Measurements from ENCODE around the gene CDH13. TPM values are rescaled to one million over a fixed set of nuclear protein-coding genes. Genes with fewer than 3 reads are reported as not detected.

CDH13 gene
- 0.78 and 0.80 TPM in 2 replicates for total RNA-seq (2014; rRNA removed; shearing (Covaris generic))

DNA sequence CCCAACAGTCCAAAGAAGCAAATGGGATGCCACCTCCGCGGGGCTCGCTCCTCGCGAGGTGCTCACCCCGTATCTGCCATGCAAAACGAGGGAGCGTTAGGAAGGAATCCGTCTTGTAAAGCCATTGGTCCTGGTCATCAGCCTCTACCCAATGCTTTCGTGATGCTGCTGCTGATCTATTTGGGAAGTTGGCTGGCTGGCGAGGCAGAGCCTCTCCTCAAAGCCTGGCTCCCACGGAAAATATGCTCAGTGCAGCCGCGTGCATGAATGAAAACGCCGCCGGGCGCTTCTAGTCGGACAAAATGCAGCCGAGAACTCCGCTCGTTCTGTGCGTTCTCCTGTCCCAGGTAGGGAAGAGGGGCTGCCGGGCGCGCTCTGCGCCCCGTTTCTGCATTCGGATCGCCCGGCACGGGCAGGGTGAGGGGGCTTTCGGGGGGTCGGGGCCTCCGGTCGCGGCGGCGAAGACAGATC lies at the start of gene CDH13:
Gene CDH13 (plus strand): TSS at position 179 of the 471 bp plus-strand sequence.
- peak; percentile 69 for DNase-seq
- Histone ChIP-seq H3K27me3 (ENCODE audit: control insufficient read depth, insufficient read depth, low read length) (peaks cover 46% of the 10 kb centered on the region), H3K4me3 (ENCODE audit: insufficient read depth, low read depth, low read length) (peak within 1 kb of the TSS; percentile 48), H3K36me3 (replicated peaks; ENCODE audit: control insufficient read depth, insufficient read depth, low read length) (no peaks in the 10 kb centered on the region)

DNA sequence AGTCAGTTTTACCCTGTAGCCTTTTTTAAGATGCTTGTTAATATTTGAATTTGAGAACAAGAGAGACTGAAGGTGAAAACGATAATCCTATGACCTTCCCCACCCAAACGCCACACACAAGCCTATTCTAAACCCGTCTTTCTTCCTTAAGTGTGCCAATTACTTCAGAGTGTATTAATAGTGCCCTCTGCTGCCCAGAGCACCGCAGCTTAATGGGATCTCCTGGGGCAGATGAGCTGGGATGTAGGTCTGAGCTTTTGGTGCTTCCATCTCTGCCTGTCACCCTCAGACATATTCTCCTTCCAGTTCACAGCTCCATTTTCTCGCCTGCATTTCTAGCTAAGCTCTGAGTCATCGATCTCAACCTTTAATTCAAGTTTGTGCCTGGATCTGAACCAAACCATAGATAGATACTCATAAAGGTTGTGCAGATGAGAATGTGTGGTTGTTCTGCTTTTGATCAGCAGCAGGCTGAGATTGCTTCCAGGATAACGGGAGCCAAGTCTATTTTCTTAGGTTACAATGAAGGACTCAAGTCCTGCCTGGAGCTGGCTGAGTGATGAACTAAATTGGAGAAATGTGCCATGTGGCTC lies 46.4 kb upstream of the CDH13 start:
- H3K4me3 ChIP-seq (ENCODE audit: insufficient read depth, low read depth, low read length): no peak overlapping the region
- peak; percentile 41 for DNase-seq
- H3K36me3 ChIP-seq (replicated peaks; ENCODE audit: control insufficient read depth, insufficient read depth, low read length): no peaks in the 10 kb centered on the region

DNA sequence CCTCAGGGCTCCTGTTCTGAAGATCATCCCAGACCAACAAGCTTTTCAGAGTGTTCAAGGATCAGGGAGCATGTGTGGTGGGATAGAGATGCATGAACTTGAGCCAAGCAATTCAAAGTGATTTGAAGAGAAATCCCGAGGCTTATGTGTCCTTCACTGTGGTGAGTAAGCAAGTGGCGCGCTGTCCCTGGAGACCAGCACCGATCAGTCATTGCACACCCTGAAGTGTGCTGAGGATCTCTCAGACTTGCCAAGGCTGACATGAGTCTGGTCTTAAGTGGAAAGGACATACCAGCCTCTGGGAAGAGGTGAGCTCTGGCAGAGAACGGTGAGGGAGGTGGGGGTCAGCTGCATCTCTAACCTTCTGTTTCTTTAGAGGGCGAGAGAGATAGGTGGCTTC lies 43.8 kb upstream of the CDH13 start:
- DNase-seq: no peak
- H3K4me3 ChIP-seq (ENCODE audit: insufficient read depth, low read depth, low read length): no peak overlapping the region
- H3K27me3 ChIP-seq (ENCODE audit: control insufficient read depth, insufficient read depth, low read length): no peaks in the 10 kb centered on the region
- H3K36me3 ChIP-seq (replicated peaks; ENCODE audit: control insufficient read depth, insufficient read depth, low read length): no peaks in the 10 kb centered on the region

More for the DNA sequence above, 46.4 kb upstream of the CDH13 start:
- H3K27me3 ChIP-seq (ENCODE audit: control insufficient read depth, insufficient read depth, low read length): no peaks in the 10 kb centered on the region

DNA sequence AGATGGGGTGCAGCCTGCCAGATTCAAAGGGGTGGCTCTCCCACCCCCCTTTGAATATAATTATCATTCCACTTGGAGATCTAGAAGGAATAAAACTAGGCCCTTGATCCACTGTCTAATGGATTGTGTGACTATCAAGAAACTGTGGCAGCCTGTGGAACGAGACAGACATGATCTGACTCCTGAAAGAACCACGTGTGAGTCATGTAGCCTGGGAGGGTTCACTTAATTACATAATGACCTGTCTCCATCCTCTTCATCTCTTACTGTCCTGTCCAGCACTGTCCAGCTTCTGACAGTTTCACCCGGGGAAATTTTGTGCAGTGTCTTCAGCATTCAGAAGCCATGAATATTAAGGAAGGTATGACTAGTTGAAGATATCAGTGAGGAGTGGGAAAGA lies 43.3 kb upstream of the CDH13 start:
- Histone ChIP-seq H3K4me3 (ENCODE audit: insufficient read depth, low read depth, low read length) (no peak overlapping the region), H3K27me3 (ENCODE audit: control insufficient read depth, insufficient read depth, low read length) (no peaks in the 10 kb centered on the region), H3K36me3 (replicated peaks; ENCODE audit: control insufficient read depth, insufficient read depth, low read length) (no peaks in the 10 kb centered on the region)
- DNase-seq: no peak

DNA sequence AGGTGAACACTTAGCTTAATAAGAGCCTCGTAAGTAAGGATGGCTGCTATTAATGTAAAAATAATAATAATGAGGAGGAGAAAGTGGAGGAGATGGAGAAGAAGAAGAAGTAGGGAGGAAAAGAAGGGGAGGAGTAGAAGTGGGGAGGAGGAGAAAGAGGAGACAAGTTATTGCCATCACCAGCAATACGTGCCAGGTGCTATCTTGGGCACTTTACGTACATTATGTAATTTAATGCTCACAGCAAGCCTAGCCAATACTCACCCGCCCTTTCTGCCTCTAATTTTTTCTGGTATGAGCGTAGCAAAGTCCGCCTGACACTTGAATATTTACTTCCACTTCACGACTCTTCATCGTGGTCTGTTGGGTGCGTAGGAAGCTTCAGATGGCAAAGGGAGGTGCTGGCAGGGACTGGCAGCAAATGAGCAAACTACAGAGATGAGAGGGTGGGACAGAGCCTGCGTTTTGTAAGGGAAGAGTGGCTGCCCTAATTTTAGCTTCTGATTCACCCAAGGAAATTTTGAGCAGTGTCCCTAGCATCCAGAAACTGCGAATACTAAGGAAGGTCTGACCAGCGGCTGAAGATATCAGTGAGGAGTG lies 42.1 kb upstream of the CDH13 start:
- DNase-seq: no peak

DNA sequence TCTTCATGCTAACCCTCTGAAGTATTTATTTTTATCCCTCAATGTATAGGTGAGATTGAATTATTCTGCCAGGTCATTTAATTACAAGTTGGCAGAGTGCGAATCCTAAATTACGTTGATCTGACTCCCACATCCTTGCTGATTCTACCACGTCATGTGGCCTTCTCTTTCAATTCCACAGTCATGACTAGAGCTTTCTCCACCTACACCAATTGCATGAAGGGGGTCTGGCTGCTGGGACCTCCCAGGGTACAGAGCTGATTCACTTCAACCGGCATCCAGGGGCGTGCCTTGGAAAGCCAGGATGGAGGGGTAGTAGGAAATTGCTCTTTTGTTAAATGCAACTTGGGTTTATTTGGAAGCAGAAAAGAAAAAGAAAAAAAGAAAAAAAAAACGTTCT lies 41.1 kb upstream of the CDH13 start:
- H3K27me3 ChIP-seq (ENCODE audit: control insufficient read depth, insufficient read depth, low read length): no peaks in the 10 kb centered on the region
- DNase-seq: no peak

More for the DNA sequence above, 42.1 kb upstream of the CDH13 start:
- H3K36me3 ChIP-seq (replicated peaks; ENCODE audit: control insufficient read depth, insufficient read depth, low read length): no peaks in the 10 kb centered on the region
- no peaks in the 10 kb centered on the region for H3K27me3 ChIP-seq (ENCODE audit: control insufficient read depth, insufficient read depth, low read length)
- no peak overlapping the region for H3K4me3 ChIP-seq (ENCODE audit: insufficient read depth, low read depth, low read length)

DNA sequence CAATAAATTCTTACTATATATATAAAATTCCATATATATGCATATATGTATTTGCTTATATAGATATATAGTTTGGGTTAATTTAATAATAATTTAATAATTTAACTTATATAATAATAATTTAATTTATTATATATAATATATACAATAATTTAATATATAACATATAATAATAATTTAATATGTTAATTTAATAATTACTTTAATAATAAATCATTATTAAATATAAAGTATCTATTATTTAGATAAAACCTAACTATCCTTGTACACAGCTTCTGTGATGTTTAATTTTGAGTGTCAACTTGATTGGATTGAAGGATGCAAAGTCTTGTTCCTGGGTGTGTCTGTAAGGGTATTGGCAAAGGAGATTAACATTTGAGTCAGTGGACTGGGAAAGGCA lies 40.6 kb upstream of the CDH13 start:
- Histone ChIP-seq H3K27me3 (ENCODE audit: control insufficient read depth, insufficient read depth, low read length) (no peaks in the 10 kb centered on the region), H3K4me3 (ENCODE audit: insufficient read depth, low read depth, low read length) (no peak overlapping the region), H3K36me3 (replicated peaks; ENCODE audit: control insufficient read depth, insufficient read depth, low read length) (no peaks in the 10 kb centered on the region)
- DNase-seq: no peak

More for the DNA sequence above, 41.1 kb upstream of the CDH13 start:
- Histone ChIP-seq H3K4me3 (ENCODE audit: insufficient read depth, low read depth, low read length) (no peak overlapping the region), H3K36me3 (replicated peaks; ENCODE audit: control insufficient read depth, insufficient read depth, low read length) (no peaks in the 10 kb centered on the region)

DNA sequence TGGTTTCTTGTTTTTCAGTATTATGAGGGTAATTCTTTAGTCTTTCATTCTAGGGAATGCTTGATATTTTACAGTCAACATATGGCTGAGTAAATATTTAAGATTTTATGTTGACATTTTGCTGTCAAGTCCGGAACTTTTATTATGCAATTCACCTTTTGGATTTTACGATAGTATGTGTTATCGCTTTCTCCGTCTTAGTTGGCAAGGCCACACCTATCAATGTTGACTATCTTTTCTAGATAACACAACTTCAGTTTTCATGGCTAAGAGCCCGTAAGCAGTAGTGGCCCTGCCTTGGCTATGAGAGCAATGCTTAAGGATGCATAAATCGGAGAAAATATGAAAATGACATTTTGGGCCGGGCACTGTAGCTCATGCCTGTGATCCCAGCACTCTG lies 39.5 kb upstream of the CDH13 start:
- no peak for DNase-seq
- no peaks in the 10 kb centered on the region for H3K27me3 ChIP-seq (ENCODE audit: control insufficient read depth, insufficient read depth, low read length)
- H3K36me3 ChIP-seq (replicated peaks; ENCODE audit: control insufficient read depth, insufficient read depth, low read length): no peaks in the 10 kb centered on the region
- H3K4me3 ChIP-seq (ENCODE audit: insufficient read depth, low read depth, low read length): no peak overlapping the region

DNA sequence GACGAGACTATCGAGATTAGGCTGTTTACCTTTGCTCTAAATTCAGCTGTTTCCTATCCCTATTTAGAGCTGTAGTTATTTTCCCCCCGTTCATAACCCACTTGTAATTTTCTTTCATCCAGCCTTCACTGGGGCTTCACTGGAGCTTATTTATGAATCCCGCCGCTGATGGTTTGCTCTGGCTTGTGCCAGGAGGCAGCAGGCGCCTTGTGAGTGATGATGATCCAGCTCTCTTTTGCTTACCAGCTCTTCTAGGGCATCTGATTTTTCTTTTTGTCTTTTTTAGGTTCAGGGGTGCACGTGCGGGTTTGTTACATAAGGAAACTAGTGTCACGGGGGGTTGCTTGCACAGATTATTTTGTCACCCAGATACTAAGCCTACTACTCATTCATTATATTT lies 37.4 kb upstream of the CDH13 start:
- Histone ChIP-seq H3K4me3 (ENCODE audit: insufficient read depth, low read depth, low read length) (no peak overlapping the region), H3K27me3 (ENCODE audit: control insufficient read depth, insufficient read depth, low read length) (no peaks in the 10 kb centered on the region), H3K36me3 (replicated peaks; ENCODE audit: control insufficient read depth, insufficient read depth, low read length) (no peaks in the 10 kb centered on the region)
- DNase-seq: no peak

DNA sequence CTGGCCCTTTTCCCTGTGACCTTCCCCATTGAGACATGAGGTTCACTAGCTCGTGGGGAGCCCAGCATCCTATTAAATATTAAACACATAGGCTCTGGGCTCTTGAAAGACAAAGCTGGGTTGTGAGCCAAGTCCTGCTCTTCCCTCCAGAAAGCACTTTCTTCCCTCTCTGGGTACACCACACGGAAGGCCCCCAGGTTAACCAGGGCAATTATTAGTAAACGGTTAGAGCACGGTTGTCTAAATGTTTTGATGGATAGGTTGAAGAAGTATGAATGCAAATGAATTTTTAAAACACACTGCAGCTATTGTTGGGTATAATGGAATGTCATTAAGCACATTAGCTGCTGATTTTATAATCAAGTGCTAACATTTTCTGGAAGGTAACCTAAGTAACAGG lies 32.7 kb upstream of the CDH13 start:
- Histone ChIP-seq H3K4me3 (ENCODE audit: insufficient read depth, low read depth, low read length) (no peak overlapping the region), H3K27me3 (ENCODE audit: control insufficient read depth, insufficient read depth, low read length) (no peaks in the 10 kb centered on the region), H3K36me3 (replicated peaks; ENCODE audit: control insufficient read depth, insufficient read depth, low read length) (no peaks in the 10 kb centered on the region)
- no peak for DNase-seq

DNA sequence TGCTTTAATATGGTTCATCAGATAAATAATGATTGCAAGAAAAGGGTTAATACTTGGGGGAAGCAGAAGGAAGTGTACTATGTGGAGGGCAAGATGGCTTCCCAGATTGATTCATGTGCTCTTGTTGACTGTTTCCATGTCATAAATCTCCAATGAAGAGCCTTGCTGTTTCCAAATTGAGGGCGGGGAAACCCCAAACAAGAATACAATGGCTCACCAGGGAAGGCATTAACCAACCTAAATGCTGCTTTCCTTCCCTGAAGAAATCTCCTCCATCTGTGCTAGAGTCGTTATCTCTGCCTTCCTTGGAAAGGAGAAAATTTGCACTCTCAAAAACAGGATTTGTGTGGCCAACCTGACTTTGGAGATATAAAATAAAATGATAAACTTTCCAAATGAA lies 28.0 kb upstream of the CDH13 start:
- Histone ChIP-seq H3K27me3 (ENCODE audit: control insufficient read depth, insufficient read depth, low read length) (no peaks in the 10 kb centered on the region), H3K36me3 (replicated peaks; ENCODE audit: control insufficient read depth, insufficient read depth, low read length) (no peaks in the 10 kb centered on the region), H3K4me3 (ENCODE audit: insufficient read depth, low read depth, low read length) (no peak overlapping the region)
- no peak for DNase-seq

DNA sequence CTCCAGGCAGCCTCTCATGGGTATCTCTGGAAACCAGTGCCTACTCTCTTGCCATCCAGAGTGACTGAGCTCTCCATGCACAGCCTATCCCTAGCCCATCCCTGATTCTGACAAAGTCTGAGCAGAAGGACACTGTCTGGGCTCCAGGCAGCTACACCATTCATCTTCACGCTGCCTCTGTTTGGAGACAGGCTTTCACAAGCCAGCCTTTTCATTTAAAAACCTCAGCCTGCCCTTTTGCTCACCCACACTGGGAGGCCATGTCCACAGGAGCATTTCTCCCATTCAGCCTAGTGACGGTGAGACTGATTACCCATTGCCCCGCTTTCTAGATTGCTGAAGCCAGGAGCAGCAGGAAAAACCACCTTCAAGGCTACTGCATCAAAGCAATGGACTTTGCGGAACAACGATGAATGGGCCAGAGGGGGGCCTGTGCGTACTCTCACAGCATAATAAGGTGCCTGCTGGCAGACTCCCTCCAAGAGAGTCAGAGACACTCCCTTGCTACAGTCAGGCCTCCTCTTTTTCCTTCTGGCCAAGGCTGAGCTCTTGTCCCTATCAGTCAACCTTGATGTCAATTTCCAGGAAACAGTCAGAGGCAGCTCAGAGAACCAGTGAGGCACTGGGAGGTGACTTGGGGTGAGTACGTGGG lies 24.7 kb upstream of the CDH13 start:
- Histone ChIP-seq H3K27me3 (ENCODE audit: control insufficient read depth, insufficient read depth, low read length) (no peaks in the 10 kb centered on the region), H3K36me3 (replicated peaks; ENCODE audit: control insufficient read depth, insufficient read depth, low read length) (no peaks in the 10 kb centered on the region), H3K4me3 (ENCODE audit: insufficient read depth, low read depth, low read length) (no peak overlapping the region)
- DNase-seq: no peak

DNA sequence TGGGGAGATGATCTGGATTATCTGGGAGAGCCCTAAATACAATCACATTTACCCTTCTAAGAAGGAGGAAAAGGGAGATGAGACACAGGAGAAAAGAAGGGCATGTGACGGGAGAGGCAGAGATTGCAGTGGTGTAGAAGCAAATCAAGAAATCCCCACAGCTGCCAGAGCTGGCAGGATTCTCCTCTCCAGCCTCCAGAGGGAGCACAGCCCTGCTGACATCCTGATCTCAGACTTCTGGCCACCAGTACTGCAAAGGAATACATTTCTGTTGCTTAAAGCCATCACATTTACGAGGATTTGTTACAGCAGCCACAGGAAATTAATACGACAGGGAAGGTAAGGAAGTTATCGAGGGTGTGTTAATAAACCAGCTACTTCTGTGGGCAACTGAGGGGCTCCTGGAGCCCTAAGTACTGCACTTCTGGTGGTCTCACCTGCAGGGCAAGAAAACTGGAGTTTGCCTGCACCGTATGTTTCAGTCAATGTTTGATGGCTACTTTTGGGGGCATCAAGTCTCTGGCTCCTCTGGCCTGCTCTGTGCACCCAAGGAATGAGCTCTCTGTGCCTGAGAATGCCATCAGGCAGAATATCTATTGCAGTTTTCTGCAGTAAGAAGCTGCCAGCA lies 22.9 kb upstream of the CDH13 start:
- Histone ChIP-seq H3K4me3 (ENCODE audit: insufficient read depth, low read depth, low read length) (no peak overlapping the region), H3K36me3 (replicated peaks; ENCODE audit: control insufficient read depth, insufficient read depth, low read length) (no peaks in the 10 kb centered on the region), H3K27me3 (ENCODE audit: control insufficient read depth, insufficient read depth, low read length) (no peaks in the 10 kb centered on the region)
- peak; percentile 42 for DNase-seq

DNA sequence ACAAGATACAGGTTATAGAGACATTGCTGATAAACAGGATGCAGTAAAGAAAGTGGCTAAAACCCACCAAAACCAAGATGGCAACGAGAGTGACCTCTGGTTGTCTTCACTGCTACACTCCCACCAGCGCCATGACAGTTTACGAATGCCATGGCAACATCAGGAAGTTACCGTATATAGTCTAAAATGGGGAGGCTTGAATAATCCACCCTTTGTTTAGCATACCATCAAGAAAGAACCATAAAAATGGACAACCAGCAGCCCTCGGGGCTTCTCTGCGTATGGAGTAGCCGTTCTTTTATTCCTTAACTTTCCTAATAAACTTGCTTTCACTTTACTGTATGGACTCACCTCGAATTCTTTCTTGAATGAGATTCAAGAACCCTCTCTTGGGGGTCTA lies 21.7 kb upstream of the CDH13 start:
- no peak for DNase-seq
- Histone ChIP-seq H3K4me3 (ENCODE audit: insufficient read depth, low read depth, low read length) (no peak overlapping the region), H3K27me3 (ENCODE audit: control insufficient read depth, insufficient read depth, low read length) (no peaks in the 10 kb centered on the region), H3K36me3 (replicated peaks; ENCODE audit: control insufficient read depth, insufficient read depth, low read length) (no peaks in the 10 kb centered on the region)
